NCI-H187 treated with DMSO at 0.1 percent for 48 hours (cell line): ENCODE results near the gene SHROOM3.
"Not testable (repeated sequence)": the region's sequence is repeated elsewhere in the genome, so short reads cannot be mapped to it uniquely, and the experiment has no call there.

ENCODE experiments used
- DNase-seq: peaks from one replicate; lab custom pipeline; 2025; lab: John Stamatoyannopoulos, UW

Gene SHROOM3

GRCh38 chr4:76595435-76595834, 160.4 kb downstream of the SHROOM3 start:
- DNase-seq: no peak

DNA sequence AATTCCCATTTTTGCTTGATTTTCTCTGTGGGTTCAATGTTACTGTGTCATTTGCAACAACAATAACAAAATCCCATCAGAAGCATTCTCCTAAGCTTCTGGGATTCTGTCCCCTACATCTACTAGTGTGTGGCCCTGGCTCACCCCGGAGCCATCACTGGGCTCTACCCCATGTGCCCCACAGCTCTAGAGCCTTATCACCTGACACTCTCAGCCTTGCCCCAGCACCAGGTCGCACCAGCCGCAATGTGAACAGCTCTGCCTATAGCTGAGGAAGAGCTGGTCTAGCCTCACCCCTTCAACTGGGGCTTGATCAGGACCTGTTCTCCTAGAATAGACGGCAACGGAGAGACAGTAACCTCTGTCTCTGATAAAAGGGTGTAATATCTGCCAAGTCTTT, 161.7 kb downstream of the SHROOM3 start:
- no peak for DNase-seq

DNA sequence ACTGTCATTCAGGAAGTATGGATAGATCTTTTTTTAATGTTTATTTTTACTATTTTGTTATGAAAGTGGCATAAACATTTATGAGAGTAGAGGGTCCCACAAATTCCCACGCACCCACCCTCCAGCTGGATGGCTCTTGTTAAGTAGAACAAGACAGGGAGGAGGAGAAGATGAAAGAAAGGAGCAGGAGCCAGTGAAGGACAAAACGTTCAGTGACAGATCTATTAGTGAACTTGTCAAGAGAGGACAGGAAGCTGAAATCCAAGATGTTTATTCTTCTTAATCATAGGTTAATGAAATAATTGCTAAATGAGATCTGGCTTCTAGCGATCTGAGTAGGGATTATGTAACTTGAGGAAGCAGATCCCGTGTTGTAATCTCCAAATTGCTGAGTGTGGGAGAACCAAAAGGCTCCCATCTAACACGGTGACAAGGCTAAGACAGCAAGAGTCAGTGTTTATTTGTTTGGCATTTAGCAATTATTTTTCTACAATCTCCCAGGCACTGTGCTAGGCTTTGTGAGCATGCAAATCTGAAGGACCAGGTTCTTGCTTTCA, 162.5 kb downstream of the SHROOM3 start:
- no peak for DNase-seq

DNA sequence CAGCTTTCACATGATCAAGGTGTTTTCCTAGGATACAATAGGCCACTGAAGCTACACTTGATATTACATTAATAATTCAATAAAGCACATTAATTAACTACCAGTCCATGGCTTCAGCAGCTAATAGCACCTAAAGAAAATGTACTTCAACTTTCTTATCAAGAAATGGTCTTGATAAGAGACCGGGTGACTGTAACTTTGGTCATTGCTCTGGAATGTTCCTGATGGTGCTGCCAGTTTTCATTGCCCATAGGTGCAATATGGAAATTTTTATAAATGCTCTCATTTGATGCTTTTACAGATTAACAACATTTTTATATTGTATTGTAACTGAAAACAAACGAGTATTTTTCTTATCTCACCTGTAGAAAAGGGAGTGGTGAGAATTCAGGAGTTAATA, 165.4 kb downstream of the SHROOM3 start:
- DNase-seq: no peak

GRCh38 chr4:76601791-76602190, 166.8 kb downstream of the SHROOM3 start:
- no peak for DNase-seq

DNA sequence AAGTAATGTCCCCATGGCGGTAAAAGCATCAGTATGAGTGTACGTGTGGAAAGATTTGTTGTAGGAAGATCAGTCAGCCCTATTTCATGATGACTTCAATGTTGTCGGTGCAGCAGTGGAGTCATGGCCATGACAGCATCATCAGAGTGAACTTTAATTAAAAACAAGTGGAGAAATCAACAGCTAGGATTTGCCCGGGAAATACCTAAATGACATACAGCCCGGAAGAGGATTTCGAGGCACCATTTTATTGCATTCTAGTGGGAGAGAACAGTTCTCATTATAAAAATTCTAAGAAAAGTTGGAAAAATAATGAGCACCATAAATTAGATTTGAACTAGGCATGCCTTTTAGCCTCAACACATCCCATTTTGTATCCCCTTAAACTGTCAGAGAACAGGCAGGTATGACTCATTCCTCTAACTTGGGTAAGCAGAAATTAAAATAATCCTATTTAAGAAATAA, 170.1 kb downstream of the SHROOM3 start:
- no peak for DNase-seq

DNA sequence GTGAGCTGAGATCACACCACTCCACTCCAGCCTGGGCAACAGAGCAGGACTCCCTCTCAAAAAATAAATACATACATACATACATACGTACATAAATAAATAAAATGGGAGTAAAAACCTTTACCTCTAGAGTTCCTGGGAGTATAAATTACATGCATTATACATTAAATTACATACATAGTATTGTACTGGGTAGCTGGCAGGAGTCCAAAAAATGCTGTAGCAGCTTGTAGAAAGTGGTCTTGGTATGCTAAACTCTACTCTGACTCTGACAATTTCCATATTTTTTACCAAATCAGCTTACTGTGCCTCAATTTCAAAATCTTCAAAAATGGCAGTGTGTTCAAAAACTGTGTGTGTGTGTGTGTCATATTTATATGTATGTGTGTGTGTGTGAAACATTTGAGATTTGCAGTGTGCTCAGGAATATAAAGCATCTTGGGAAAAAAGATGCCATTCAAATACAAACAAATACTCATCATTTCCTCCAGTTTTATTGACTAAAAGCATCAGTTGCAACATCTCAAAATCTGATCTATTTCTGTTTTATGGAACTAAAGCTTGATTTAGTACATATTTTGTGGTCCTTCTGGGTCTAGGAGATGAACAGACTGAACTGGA, 171.7 kb downstream of the SHROOM3 start:
- DNase-seq: no peak

GRCh38 chr4:76607266-76607799, 172.3 kb downstream of the SHROOM3 start:
- no peak for DNase-seq

DNA sequence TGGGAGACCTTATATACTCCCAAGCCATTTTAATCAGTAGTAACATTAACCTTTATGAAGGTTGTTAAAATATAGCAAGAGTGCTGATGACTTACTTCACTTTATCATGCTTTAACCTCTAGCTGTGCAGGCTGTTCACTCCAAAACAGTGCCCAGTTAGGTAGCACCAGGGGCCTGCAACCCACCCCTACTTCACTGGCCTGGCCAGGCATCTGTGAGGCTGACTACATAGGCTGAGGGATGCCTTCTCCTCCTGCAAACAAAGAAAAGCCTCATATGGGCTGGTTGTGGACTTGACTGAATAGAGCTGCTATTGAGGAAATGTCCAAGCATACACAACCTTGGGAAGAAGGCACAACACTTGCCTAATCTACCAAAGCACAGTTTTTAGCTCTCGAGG, 172.8 kb downstream of the SHROOM3 start:
- DNase-seq: no peak

- not testable (repeated sequence) for DNase-seq
Measured at GRCh38 chr4:76608549-76608948, 173.5 kb downstream of the SHROOM3 start.

DNA sequence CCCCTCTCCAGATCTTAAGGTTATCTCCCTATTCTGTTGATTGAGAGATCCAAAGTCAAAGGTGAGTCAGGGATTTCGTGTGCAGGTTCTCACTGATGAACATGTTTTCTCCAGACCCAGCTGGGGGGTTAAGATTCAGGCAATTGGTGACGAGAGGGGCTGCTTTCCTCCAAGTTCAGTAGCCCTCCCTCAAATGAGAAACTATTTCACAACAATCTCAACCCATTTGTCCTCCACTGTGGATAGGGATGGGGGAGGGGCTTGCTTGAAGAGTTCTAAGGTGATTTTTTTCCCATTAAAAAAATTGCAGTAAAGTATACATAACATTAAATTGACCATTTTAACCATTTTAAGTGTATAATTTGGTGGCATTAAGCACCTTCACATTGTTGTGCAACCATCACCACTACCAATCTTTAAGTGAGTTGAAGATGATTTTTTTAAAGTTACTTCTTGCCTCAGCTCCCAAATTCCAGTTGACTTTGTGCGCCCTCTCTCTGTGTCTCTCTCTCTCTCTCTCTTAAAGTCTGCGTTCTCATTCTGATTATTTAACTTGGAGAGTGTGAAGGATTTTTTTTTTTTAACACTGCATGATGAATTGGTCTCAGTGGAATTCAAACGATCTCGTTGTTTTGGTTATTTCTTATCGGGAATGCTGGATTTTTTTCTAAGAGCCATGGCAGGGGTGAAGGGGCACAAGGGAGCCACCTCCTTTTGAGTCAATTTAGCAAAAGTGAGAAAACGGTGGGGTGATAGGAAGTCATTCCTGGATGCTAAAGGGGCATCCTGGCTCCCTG, 175.9 kb downstream of the SHROOM3 start:
- no peak for DNase-seq

- no peak for DNase-seq
Measured at GRCh38 chr4:76611616-76612207, 176.7 kb downstream of the SHROOM3 start.

DNA sequence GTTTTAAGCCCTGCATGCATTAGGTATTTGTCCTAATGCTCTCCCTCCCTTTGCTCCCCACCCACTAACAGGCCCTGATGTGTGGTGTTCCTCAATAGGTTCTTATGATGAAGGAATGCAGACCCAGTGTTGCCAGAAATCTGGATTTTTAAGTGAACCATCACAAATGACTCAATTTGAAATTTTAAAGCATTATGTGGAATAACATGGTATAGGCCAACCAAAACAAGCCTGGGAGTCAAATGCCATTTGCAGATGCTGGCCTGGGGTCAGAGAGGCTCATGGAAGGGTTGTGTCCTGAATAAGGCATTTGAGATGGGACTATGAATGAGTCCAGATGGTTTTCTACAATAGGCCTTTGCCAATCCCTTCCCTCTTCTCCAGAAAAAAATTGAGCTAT, 179.6 kb downstream of the SHROOM3 start:
- no peak for DNase-seq

DNA sequence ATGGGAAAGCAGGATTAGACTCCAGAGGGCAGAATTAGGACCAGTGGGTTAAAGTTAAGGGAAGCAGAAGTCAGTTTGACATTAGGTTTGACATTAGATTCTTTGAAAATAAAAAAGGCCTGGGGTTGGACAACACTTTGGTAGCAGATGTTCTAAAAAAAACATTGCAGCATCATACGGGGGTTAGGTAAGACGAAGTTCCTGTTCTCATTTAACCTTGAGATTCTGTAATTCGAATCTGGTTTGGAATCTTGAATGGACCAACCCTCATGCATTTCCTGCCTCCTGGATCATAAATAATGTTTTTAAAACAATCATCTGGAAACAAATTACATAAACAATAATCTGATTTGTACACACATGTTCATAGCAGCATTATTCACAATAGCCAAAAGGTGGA, 181.0 kb downstream of the SHROOM3 start:
- no peak for DNase-seq

DNA sequence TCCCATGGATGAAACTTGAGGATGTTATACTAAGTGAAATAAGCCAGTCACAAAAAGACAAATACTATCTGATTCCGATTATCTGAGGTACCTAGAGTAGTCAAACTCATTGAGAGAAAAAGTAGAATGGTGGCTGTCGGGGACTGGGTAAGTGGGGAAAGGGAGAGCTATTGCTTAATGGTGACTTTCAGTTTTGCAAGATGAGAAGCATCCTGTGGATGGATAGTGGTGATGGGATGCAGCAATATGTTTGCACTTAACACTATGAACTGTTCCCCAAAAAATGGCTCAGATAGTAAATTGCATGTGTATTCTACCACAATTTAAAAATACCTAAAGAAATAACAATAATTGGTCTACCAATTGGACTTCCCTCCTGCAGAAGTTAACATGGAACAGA, 181.5 kb downstream of the SHROOM3 start:
- no peak for DNase-seq

DNA sequence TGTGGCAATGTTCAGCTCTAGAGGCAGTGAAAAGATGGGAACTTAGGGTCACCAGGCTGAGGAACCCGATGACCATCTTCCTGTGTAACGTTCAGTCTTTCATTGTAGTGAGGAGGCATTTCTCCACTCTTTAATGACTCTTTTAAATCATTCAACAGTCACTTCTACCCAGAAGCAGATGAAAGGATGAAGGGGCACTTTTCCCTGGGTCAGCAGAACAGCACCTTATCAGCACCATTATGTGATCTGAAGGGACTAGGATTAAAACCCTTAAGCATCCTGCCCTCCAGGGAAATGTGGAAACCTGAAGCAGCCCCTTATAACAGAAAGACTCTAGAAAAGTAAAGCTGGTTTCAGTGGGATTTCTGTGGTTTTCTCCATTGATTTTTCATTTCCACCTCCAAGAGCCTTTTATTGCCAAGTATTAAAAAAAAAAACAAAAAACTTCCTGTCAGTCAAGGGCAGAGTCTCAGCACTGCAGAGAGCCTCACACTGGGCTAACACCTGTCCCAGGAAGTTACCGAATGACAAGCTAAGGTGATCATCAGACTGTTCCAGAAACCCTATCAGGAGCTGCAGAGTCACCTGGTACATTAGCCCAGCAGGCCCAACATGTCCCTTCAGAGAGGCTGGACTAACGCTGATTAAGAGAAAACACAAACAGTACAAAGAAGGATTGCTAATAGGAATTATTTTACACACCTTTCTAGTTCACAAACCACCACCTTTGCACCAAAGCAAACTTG, 185.9 kb downstream of the SHROOM3 start:
- DNase-seq: no peak

GRCh38 chr4:76622126-76622525, 187.1 kb downstream of the SHROOM3 start:
- DNase-seq: no peak

- no peak for DNase-seq
Measured at GRCh38 chr4:76622717-76623116, 187.7 kb downstream of the SHROOM3 start.

DNA sequence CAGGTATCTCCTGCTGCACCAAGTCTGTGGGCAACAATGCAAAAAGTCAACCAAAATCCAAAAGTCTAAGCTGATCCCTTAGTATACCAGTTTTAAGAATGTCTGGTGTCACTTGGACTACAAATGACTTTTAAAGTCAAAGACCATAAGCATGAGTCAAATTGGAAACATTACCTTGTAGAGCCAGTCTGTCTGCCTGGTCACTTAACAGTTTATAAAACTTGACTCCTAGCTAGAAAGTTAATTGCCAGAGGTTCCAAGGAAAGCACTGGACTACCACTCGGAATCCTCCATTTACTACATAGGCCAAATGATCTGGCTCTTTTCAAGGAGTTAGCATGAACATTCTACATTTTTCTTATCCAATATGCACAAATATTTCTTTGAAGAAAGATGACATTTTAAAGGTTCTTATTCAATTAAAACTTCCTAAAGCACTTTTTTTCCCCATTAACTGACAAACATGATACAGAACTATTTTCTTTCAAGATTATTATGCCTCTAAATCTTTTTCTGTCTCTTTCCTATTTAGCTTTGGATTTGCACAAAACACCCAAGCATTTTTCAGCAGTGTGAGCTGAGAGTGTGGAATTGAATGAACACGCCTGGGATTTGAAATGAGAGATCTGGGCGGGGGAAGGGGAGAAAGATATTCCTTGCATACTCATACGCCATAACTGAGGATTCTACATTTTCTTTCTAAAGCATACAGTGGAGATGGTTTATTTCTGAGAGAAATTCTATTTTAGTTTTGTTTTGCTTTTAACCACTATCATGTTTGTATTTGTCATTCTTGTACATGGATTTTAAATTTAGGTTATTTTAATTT, 188.4 kb downstream of the SHROOM3 start:
- DNase-seq: no peak

GRCh38 chr4:76624241-76624681, 189.2 kb downstream of the SHROOM3 start:
- DNase-seq: no peak
